DOHH2 (cell line): ENCODE measurements around the gene FBXL5.
"Not testable (repeated sequence)": the region's sequence is repeated elsewhere in the genome, so short reads cannot be mapped to it uniquely, and the experiment has no call there.

Experiments
- H3F3A ChIP-seq: fragments of 200-600 bp; sonication (generic), shearing (Covaris generic); 2 replicates; pipeline ENCODE4 v1.6.0; 2016; ENCODE audit warnings: antibody characterized with exemption, mild to moderate bottlenecking; ENCODE audit not compliant: control insufficient read depth, insufficient read depth
- H3K27ac ChIP-seq: fragments of 200-600 bp; sonication (generic); 2 replicates; pipeline ENCODE4 v1.5.1; 2014; ENCODE audit warnings: low read depth, mild to moderate bottlenecking, low read length, moderate library complexity
- H3K27me3 ChIP-seq: fragments of 200-600 bp; sonication (generic); 2 replicates; pipeline ENCODE4 v1.6.1; 2014; ENCODE audit warnings: mild to moderate bottlenecking, low read length, mixed read lengths; ENCODE audit not compliant: control insufficient read depth
- H3K36me3 ChIP-seq: fragments of 200-600 bp; sonication (generic); 2 replicates; pipeline ENCODE4 v1.6.1; 2014; ENCODE audit warnings: mild to moderate bottlenecking, low read length, moderate library complexity, mixed read lengths; ENCODE audit not compliant: control insufficient read depth
- H3K4me1 ChIP-seq: fragments of 200-600 bp; sonication (generic); 2 replicates; pipeline ENCODE4 v1.6.1; 2014; ENCODE audit warnings: mild to moderate bottlenecking, low read length, mixed read lengths; ENCODE audit not compliant: control insufficient read depth
- H3K4me2 ChIP-seq: fragments of 200-600 bp; sonication (generic); 2 replicates; pipeline ENCODE4 v1.6.0; 2014; ENCODE audit warnings: mild to moderate bottlenecking, low read length, moderate library complexity
- H3K4me3 ChIP-seq: fragments of 200-600 bp; sonication (generic); 2 replicates; pipeline ENCODE4 v1.5.1; 2014; ENCODE audit warnings: mild to moderate bottlenecking, low read length, mixed read lengths
- H3K79me2 ChIP-seq: fragments of 200-600 bp; sonication (generic); 2 replicates; pipeline ENCODE4 v1.6.1; 2014; ENCODE audit warnings: mild to moderate bottlenecking, low read length, mixed read lengths; ENCODE audit not compliant: control insufficient read depth
- H3K9me2 ChIP-seq: fragments of 200-600 bp; sonication (generic); replicated peaks from 2 replicates; pipeline ENCODE4 v1.6.1; 2014; ENCODE audit warnings: mild to moderate bottlenecking, low read length, mixed read lengths; ENCODE audit not compliant: control insufficient read depth
- H3K9me3 ChIP-seq: fragments of 200-600 bp; sonication (generic); 2 replicates; pipeline ENCODE4 v1.6.1; 2014; ENCODE audit warnings: antibody characterized with exemption, low read length, mixed read lengths; ENCODE audit not compliant: control insufficient read depth, insufficient read depth
- H4K20me1 ChIP-seq: fragments of 200-600 bp; sonication (generic); 2 replicates; pipeline ENCODE4 v1.6.0; 2014; ENCODE audit warnings: low read depth, mild to moderate bottlenecking, antibody characterized with exemption, low read length, moderate library complexity; ENCODE audit not compliant: control insufficient read depth, insufficient read depth
- EZH2phosphoT487 ChIP-seq: fragments of 200-600 bp; sonication (generic); IDR thresholded peaks from 2 replicates; pipeline ENCODE4 v1.6.1; 2017; ENCODE audit warnings: borderline replicate concordance, mild to moderate bottlenecking, antibody characterized with exemption, low read length, moderate library complexity, mixed read lengths
- TF ChIP-seq, protein P1 (sequence below): fragments of 200-600 bp; sonication (generic); IDR thresholded peaks from one replicate; pipeline ENCODE4 v1.5.1; 2014; ENCODE audit warnings: antibody characterized with exemption, mild to moderate bottlenecking, low read depth, low read length; ENCODE audit not compliant: poor library complexity, severe bottlenecking

Gene FBXL5

GRCh38 chr4:15636818-15637217 is 18.3 kb downstream of the FBXL5 start:
- no peaks in the 10 kb centered on the region for H4K20me1 ChIP-seq
- H3K9me3 ChIP-seq, result no peaks in the 10 kb centered on the region
- H3K79me2 ChIP-seq, result peaks cover 6% of the 10 kb centered on the region
- no peak overlapping the region for H3K27ac ChIP-seq
- no peaks in the 10 kb centered on the region for H3F3A ChIP-seq
- H3K9me2 ChIP-seq, result no peaks in the 10 kb centered on the region
- H3K4me2 ChIP-seq, result no peak overlapping the region
- H3K4me3 ChIP-seq, result no peak overlapping the region
- no peaks in the 10 kb centered on the region for H3K27me3 ChIP-seq
- H3K36me3 ChIP-seq, result peaks cover 80% of the 10 kb centered on the region
- H3K4me1 ChIP-seq, result peaks cover 14% of the 10 kb centered on the region
- TF ChIP-seq EZH2phosphoT487, result no peak
- TF ChIP-seq, protein P1, sequence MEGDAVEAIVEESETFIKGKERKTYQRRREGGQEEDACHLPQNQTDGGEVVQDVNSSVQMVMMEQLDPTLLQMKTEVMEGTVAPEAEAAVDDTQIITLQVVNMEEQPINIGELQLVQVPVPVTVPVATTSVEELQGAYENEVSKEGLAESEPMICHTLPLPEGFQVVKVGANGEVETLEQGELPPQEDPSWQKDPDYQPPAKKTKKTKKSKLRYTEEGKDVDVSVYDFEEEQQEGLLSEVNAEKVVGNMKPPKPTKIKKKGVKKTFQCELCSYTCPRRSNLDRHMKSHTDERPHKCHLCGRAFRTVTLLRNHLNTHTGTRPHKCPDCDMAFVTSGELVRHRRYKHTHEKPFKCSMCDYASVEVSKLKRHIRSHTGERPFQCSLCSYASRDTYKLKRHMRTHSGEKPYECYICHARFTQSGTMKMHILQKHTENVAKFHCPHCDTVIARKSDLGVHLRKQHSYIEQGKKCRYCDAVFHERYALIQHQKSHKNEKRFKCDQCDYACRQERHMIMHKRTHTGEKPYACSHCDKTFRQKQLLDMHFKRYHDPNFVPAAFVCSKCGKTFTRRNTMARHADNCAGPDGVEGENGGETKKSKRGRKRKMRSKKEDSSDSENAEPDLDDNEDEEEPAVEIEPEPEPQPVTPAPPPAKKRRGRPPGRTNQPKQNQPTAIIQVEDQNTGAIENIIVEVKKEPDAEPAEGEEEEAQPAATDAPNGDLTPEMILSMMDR, result no peak

GRCh38 chr4:15617407-15617806 is 37.8 kb downstream of the FBXL5 start:
- not testable (repeated sequence) for H3K4me3 ChIP-seq, H3K27me3 ChIP-seq, H3K4me1 ChIP-seq, H3K27ac ChIP-seq, H3F3A ChIP-seq, H3K9me2 ChIP-seq, H4K20me1 ChIP-seq, H3K4me2 ChIP-seq
- H3K79me2 ChIP-seq, result peaks cover 73% of the 10 kb centered on the region
- H3K36me3 ChIP-seq, result peaks cover 51% of the 10 kb centered on the region
- H3K9me3 ChIP-seq, result peaks cover 23% of the 10 kb centered on the region

DNA sequence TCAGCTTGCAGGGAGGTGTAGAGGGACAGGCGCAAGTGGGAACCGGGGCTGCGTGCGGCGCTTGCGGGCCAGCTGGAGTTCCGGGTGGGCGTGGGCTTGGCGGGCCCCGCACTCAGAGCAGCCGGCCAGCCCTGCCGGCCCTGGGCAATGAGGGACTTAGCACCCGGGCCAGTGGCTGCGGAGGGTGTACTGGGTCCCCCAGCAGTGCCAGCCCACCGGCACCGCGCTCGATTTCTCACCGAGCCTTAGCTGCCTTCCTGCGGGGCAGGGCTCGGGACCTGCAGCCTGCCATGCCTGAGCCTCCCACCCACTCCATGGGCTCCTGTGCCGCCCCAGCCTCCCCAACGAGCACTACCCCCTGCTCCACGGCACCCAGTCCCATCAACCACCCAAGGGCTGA is 40.3 kb downstream of the FBXL5 start:
- H3K79me2 ChIP-seq, result peaks cover 48% of the 10 kb centered on the region
- not testable (repeated sequence) for H3K27ac ChIP-seq

GRCh38 chr4:15612136-15612535 is 43.0 kb downstream of the FBXL5 start:
- no peak for TF ChIP-seq EZH2phosphoT487
- TF ChIP-seq, protein P1, result no peak
- H3K9me2 ChIP-seq, result no peaks in the 10 kb centered on the region
- H3F3A ChIP-seq, result no peaks in the 10 kb centered on the region
- H4K20me1 ChIP-seq, result no peaks in the 10 kb centered on the region; the same call in 1 of the 2 replicates
- no peak overlapping the region for H3K4me2 ChIP-seq
- no peaks in the 10 kb centered on the region for H3K27me3 ChIP-seq
- no peaks in the 10 kb centered on the region for H3K9me3 ChIP-seq
- no peaks in the 10 kb centered on the region for H3K4me1 ChIP-seq
- no peak overlapping the region for H3K27ac ChIP-seq
- no peak overlapping the region for H3K4me3 ChIP-seq
- H3K36me3 ChIP-seq, result peaks cover 17% of the 10 kb centered on the region
- peaks cover 21% of the 10 kb centered on the region for H3K79me2 ChIP-seq

More for the DNA sequence above, 40.3 kb downstream of the FBXL5 start:
- H3K9me2 ChIP-seq, H3K4me1 ChIP-seq, H3K4me3 ChIP-seq, H4K20me1 ChIP-seq, H3F3A ChIP-seq, H3K4me2 ChIP-seq, H3K27me3 ChIP-seq: not testable (repeated sequence)
- peaks cover 34% of the 10 kb centered on the region for H3K36me3 ChIP-seq
- peaks cover 13% of the 10 kb centered on the region for H3K9me3 ChIP-seq
